Measurements from ENCODE around the gene IMPA2.
"Not testable (repeated sequence)": the region's sequence is repeated elsewhere in the genome, so short reads cannot be mapped to it uniquely, and the experiment has no call there.

The IMPA2 gene

GRCh38 chr18:12052866-12053265 lies 71.6 kb downstream of the IMPA2 start:
- no peak for DNase-seq

- peak; percentile 85 for DNase-seq
These were observed 72.0 kb downstream of the IMPA2 start for GRCh38 chr18:12053289-12053688.

DNA sequence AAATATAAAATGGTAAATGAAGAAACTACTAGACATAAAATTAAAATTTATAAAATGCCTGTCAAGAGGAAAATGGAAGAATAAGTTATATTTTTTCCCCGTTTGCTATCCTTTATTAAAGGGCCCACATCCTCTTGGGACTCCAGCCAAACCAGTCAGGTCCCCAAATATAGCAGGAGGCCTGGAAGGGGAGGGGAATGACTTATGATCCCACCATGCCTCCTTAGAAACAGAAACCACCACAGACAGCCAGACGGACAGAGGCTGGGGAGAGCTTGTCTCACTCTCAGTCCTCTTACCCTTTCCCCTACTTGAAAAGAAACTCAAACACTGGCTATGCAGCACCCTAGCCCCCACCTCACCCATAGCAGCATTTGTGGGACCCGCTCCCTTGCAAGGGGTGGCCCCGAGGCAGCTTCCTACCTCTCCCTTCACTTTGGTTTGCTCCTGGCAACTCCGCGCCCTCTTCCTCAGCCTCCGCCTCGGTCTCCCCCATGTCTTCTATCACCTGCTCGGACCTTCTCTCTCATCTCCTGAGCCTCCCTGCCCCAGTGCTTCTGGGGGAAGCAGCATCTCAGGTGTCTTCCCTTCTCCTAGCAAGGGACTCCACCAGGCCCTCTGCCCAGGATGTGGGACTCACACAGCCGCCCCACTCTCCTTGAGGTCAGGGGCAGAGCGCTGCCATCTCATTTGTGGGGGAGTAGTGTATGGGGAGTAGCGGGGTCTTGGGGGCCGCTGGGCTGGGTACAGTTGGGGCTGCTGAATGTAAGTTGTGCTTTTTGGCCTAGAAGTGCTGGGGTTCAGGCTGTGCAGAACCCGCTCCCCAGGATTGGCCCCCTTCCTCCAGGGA lies 75.0 kb downstream of the IMPA2 start:
- no peak for DNase-seq

GRCh38 chr18:12056884-12057402 lies 75.6 kb downstream of the IMPA2 start:
- no peak for DNase-seq

DNA sequence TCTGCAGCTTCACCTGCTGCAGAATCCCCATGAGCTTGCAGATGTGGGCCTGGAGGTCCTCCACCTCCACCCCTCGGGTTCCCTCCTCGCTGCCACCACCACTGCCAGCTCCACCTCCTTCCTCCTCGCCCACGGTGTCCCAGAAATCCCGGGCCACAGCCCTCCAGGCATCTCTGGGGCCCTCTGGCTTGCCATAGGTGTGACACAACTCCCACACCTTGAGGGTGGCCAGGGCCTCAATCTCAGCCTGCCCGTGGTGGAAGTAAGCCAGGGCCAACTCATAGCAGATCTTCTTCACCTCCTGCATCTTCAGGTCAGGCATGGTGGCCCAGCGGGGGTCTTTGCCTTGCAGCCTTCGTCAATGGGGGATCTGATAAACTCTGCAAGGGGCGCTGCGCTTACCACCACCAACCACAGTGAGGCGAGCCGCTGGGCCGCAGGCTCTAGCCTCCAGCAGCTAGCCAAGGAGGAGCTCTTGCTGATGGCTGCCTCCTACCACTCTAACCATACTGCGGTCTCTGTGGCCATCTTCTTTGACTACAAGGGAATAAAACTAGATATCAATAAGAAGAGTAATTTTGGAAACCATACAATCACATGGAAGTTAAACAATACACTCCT lies 76.2 kb downstream of the IMPA2 start:
- no peak for DNase-seq

- DNase-seq: no peak
These were observed 78.3 kb downstream of the IMPA2 start for GRCh38 chr18:12059334-12060181.

GRCh38 chr18:12060182-12060870 lies 79.0 kb downstream of the IMPA2 start:
- DNase-seq: no peak

DNA sequence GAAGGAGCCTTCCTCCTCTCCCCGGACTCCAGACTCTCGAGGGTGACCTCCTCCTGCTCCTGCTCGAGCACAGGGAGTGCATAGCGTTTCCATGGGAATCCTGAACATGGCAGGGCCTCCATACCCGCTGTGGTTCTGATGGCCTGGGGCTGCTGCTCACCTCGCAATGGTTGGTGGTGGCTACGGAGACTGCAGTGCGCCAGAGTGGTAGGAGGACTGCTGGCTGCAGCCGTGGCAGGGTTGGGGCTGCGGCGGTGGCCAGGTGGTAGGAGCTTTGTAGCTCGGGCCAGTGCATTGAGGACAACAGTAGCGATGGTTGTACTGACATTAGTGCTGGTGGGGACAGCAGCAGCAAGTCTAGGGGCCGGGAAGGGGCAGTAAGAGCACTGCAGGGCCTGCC lies 80.4 kb downstream of the IMPA2 start:
- DNase-seq: no peak

DNA sequence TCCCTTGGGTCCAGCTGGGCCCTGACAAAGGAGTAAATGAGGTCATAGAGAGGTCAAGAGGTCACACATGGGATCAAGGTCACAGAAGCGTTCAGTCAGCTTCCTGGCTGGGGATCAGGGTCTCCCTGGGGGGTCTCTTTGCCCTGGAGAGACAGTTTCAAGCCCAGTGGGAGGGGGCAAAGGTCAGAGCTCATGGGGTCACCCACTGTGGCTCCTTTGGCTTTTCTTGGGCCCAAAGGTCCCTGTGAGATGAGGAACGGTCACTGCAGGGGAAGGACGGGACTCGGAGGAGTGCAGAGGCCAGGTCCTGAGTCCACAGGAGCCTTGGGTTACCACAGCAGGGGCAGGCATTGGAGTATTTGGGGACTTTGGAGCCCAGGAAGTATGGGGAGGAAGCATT lies 81.7 kb downstream of the IMPA2 start:
- DNase-seq: no peak

DNA sequence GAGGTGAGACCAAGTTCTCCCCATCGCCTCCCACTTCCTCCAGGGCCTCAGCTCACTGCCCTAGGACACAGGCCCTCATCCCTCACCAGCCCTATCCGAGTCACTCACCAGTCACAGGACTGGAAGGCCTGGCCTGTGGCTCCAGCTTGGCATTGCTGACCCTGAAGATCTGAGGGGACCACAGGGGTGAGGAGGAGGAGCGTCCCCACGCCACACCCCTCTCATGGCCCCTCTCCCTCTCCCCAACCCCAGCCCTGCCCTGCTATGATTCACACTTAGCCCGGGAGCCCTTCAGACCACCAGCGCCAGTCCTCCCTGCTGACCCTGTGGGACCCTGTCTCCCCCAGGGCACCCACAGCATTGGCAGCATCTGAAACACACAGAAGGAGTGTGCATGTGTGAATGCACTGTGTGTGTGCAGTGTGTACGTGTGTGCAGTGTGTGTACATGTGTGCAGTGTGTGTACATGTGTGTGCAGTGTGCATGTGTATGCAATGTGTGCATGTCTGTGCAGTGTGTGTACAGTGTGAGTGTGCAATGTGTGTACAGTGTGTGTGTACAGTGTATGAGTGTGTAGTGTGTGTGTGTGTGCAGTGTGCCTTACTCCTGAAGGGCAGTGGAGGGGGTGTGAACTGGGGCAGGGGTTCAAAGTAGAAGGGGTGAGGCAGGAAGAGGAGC lies 82.9 kb downstream of the IMPA2 start:
- DNase-seq: no peak

GRCh38 chr18:12065397-12065796 lies 84.1 kb downstream of the IMPA2 start:
- DNase-seq: no peak

- no peak for DNase-seq
These were observed 85.7 kb downstream of the IMPA2 start for GRCh38 chr18:12066910-12067511.

GRCh38 chr18:12067671-12068070 lies 86.4 kb downstream of the IMPA2 start:
- DNase-seq: no peak

GRCh38 chr18:12068316-12068949 lies 87.1 kb downstream of the IMPA2 start:
- DNase-seq: not testable (repeated sequence)

- DNase-seq: no peak
These were observed 87.6 kb downstream of the IMPA2 start for GRCh38 chr18:12068950-12069320.

DNA sequence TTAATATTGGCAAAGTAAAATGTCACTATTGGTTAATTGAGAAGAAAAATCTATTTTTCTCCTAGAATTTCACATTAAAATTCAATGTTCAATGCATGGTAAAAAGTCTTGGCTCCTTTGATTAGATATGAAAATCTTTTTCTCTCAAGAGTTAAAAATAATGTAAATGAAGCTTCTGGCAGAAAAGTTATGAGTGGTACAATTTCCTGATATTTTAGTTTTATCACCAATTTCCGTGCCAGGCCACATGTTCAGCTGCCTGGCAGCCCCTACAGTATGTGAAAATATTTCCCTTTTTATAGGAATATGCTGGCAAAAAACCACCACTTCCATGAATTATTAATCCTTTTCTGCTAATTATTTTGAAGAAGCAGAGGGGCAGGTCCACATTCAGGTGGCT lies 89.8 kb downstream of the IMPA2 start:
- not testable (repeated sequence) for DNase-seq

- no peak for DNase-seq
These were observed 91.7 kb downstream of the IMPA2 start for GRCh38 chr18:12072996-12073395.

DNA sequence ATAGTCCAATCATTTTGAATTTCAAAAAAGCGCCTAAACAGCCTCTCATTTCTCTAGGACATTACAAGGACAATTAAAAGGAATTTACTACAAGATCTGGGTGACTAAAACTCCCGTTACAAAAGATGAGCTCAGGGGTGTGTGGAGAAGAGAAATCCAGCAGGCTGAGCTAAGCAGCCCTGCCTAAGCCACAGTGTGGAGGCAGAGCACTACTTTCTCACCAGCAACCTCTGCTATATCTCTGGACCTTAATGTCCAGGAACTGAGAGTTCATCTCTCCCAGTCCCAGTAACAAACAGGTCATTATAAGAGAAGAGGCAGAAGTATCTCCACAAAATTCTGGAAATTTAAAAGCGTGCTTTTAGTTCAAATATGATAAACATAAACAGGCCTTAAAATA lies 93.4 kb downstream of the IMPA2 start:
- DNase-seq: no peak

GRCh38 chr18:12076424-12077140 lies 95.3 kb downstream of the IMPA2 start:
- DNase-seq: no peak

GRCh38 chr18:12077994-12078393 lies 96.7 kb downstream of the IMPA2 start:
- DNase-seq: not testable (repeated sequence)
